Adrenal gland (tissue), 12 donors: Measurements from ENCODE around the gene NKTR. TPM values are rescaled to one million over a fixed set of nuclear protein-coding genes. Genes with fewer than 3 reads are reported as not detected.

ENCODE experiments used
- DNase-seq, 7 donors: peaks; one replicate each; pipeline ENCODE4 v3.0.0-alpha.2; 2019 to 2020
- H3K27ac ChIP-seq, 5 donors: fragments of 200-600 bp; sonication (generic) in 4 of 5; 1 replicate in 3 of 5; 2 replicates in 2 of 5; pipeline versions ENCODE4 v1.5.1 to v1.8.0; 2016 to 2020; ENCODE audit warnings: mild to moderate bottlenecking in 1 of 5
- H3K27me3 ChIP-seq: fragments of 200-600 bp; 2 replicates; pipeline ENCODE4 v1.8.0; 2021
- H3K36me3 ChIP-seq, 2 donors: fragments of 200-600 bp; replicated peaks in 1 of 2; 1 replicate in 1 of 2; 2 replicates in 1 of 2; pipeline versions ENCODE4 v1.5.1 to v1.8.0; 2018 to 2022
- H3K4me1 ChIP-seq, 2 donors: fragments of 200-600 bp; replicated peaks in 1 of 2; 1 replicate in 1 of 2; 2 replicates in 1 of 2; pipeline versions ENCODE4 v1.5.1 to v1.8.0; 2018 to 2021
- H3K4me3 ChIP-seq, 4 donors: fragments of 200-600 bp; sonication (generic) in 3 of 4; one replicate each; pipeline ENCODE4 v1.5.1; 2016 to 2018
- H3K9me3 ChIP-seq, 3 donors: fragments of 200-600 bp; sonication (generic) in 1 of 3; replicated peaks in 1 of 3; 1 replicate in 2 of 3; 2 replicates in 1 of 3; pipeline versions ENCODE4 v1.5.1 to v1.8.0; 2016 to 2021
- CTCF ChIP-seq, 6 experiments: fragments of 450-650 bp in 4 of 6; fragments of 200-600 bp in 2 of 6; sonication (generic) in 1 of 6; IDR thresholded peaks; 1 replicate in 5 of 6; 2 replicates in 1 of 6; pipeline versions ENCODE4 v1.5.1 to v1.8.0; 2016 to 2021; ENCODE audit warnings: antibody characterized with exemption in 6 of 6, mild to moderate bottlenecking in 2 of 6, moderate library complexity in 1 of 6
- POLR2A ChIP-seq, 2 donors: fragments of 450-650 bp; IDR thresholded peaks; one replicate each; pipeline ENCODE4 v1.6.1; 2017; ENCODE audit warnings: antibody characterized with exemption in 2 of 2, mild to moderate bottlenecking in 2 of 2, moderate library complexity in 1 of 2
- WGBS, 4 donors: extraction: QIAGEN DNeasy Blood & Tissue Kit in 2 of 4; methylation state at CpG; one replicate each; pipeline versions ENCODE4 v1.1.5 to v1.1.7; 2013 to 2017; 5-methylcytosine and 5-hydroxymethylcytosine counted together
- intact Hi-C, 2 donors: fragments of 100-400 bp; cut with DNase I; formaldehyde crosslinking; loops; one replicate each; pipeline versions ENCODE4 v1.14.1 to v1.15.0; 2022 to 2023
- polyA plus RNA-seq, 3 donors: library from polyadenylated mRNA; stranded (reverse); fragments of 200-250 nt in 2 of 3; fragments of 350-450 nt in 1 of 3; fragmentation: Illumina TruSeq in 1 of 3; extraction: RNeasy Lipid Tissue Mini Kit (QIAGEN cat#74804) in 1 of 3; gene quantifications; one replicate each; pipeline ENCODE4 v1.2.3, GENCODE V29; 2013 to 2014
- total RNA-seq, 9 donors: library from RNA; depleted of rRNA in 4 of 9; stranded (reverse); fragments of >200 nt in 4 of 9; fragments of 120-200 nt in 1 of 9; fragmentation: NEBNext Ultra II Directional in 1 of 9; extraction: Animal tissue kit (Norgen Biotek cat#: 25700) in 1 of 9; gene quantifications; one replicate each; pipeline versions ENCODE4 v1.1.0 to v1.2.4, GENCODE V29; 2013 to 2023
- donor health status: healthy with polysubstance abuse.
- donor health status: Bipolar disorder and iron deficiency.
- donor health status: DM: yes; HTN: yes; CAD: no.
- donor health status: DM: no; HTN: no; CAD: no.
- donor health status: DM: no; HTN: no; CAD: no.
- donor health status: DM: yes; HTN: yes; CAD: no.

NKTR gene
- total and polyA plus RNA-seq, 12 donors: 12.7 to 114 (median 50.7) TPM

GRCh38 chr3:42589382-42590109, 10.9 kb upstream of the NKTR start:
- TF ChIP-seq POLR2A (IDR thresholded peaks at IDR 0.05) (no peak), CTCF (IDR thresholded peaks at IDR 0.05) (no peak)
- Histone ChIP-seq H3K27me3 (no peaks in the 10 kb centered on the region), H3K9me3 (no peaks in the 10 kb centered on the region), H3K27ac (peak overlapping the region in 2 of 5 donors; percentile 88 to 90), H3K36me3 (no peaks in the 10 kb centered on the region), H3K4me3 (peak overlapping the region in 1 of 4 donors; percentile 71), H3K4me1 (peaks cover 5 to 15% of the 10 kb centered on the region in 2 donors)
- intact Hi-C loops: loop anchor here in 1 of 2 donors (10.0 kb wide), 1 partner anchor 155 kb away; no protein-coding TSS in a partner anchor
- DNase-seq: peak in 1 of 7 donors; percentile 52
- 88 to 94% (median 93%) methylated on average over 19 to 20 of the region's 20 CpGs for WGBS, 4 donors

- intact Hi-C loops: no loop called here
- Histone ChIP-seq H3K36me3 (peaks cover 0 to 6% of the 10 kb centered on the region in 2 donors), H3K27me3 (no peaks in the 10 kb centered on the region), H3K4me3 (peak overlapping the region in 2 of 4 donors; percentile 71 to 73), H3K4me1 (peaks cover 5 to 15% of the 10 kb centered on the region in 2 donors), H3K9me3 (no peaks in the 10 kb centered on the region), H3K27ac (peak overlapping the region in 4 of 5 donors; percentile 59 to 90 (median 82))
- peak in 3 of 7 donors; percentile 20 to 63 (median 28) for DNase-seq
- 8 to 16% (median 8%) methylated on average over 32 to 44 of the region's 44 CpGs for WGBS, 4 donors
- TF ChIP-seq CTCF (IDR thresholded peaks at IDR 0.05) (no peak), POLR2A (IDR thresholded peaks at IDR 0.05) (no peak)
Measured at GRCh38 chr3:42590989-42591756, 9.3 kb upstream of the NKTR start.

GRCh38 chr3:42591811-42592210, 8.7 kb upstream of the NKTR start:
- peak in 1 of 7 donors; percentile 44 for DNase-seq
- H3K4me3 ChIP-seq: peak overlapping the region in 1 of 4 donors; percentile 71
- intact Hi-C loops: no loop called here
- peak overlapping the region in 4 of 5 donors; percentile 59 to 90 (median 82) for H3K27ac ChIP-seq
- H3K9me3 ChIP-seq: no peaks in the 10 kb centered on the region
- TF ChIP-seq CTCF (IDR thresholded peaks at IDR 0.05) (no peak), POLR2A (IDR thresholded peaks at IDR 0.05) (no peak)
- WGBS, 4 donors: 75 to 84% (median 81%) methylated on average over 4 of the region's 4 CpGs
- H3K4me1 ChIP-seq: peaks cover 5 to 15% of the 10 kb centered on the region in 2 donors
- no peaks in the 10 kb centered on the region for H3K27me3 ChIP-seq
- peaks cover 0 to 6% of the 10 kb centered on the region in 2 donors for H3K36me3 ChIP-seq

GRCh38 chr3:42593635-42594034, 6.9 kb upstream of the NKTR start:
- H3K9me3 ChIP-seq: no peaks in the 10 kb centered on the region
- TF ChIP-seq CTCF (IDR thresholded peaks at IDR 0.05) (no peak), POLR2A (IDR thresholded peaks at IDR 0.05) (no peak)
- H3K4me1 ChIP-seq: peaks cover 5 to 15% of the 10 kb centered on the region in 2 donors
- peaks cover 0 to 6% of the 10 kb centered on the region in 2 donors for H3K36me3 ChIP-seq
- intact Hi-C loops: no loop called here
- no peaks in the 10 kb centered on the region for H3K27me3 ChIP-seq
- DNase-seq: no peak
- WGBS, 4 donors: 96 to 100% (median 96%) methylated on average over 1 of the region's 1 CpG
- H3K27ac ChIP-seq: no peak overlapping the region
- no peak overlapping the region for H3K4me3 ChIP-seq
